Measurements from ENCODE around the gene NEBL. TPM values are rescaled to one million over a fixed set of nuclear protein-coding genes. Genes with fewer than 3 reads are reported as not detected.

Gene NEBL
- total RNA-seq, 2 donors from 2014 or later: 18.5 to 40.7 TPM

GRCh38 chr10:20903635-20904390 lies 6.7 kb upstream of the NEBL start:
- Histone ChIP-seq H3K27ac (no peak overlapping the region), H3K4me1 (no peaks in the 10 kb centered on the region), H3K36me3 (replicated peaks in 1 of 2; ENCODE audit: insufficient read depth in 1 of 2, low read depth in 2 of 2) (no peaks in the 10 kb centered on the region), H3K27me3 (no peaks in the 10 kb centered on the region), H3K4me3 (no peak overlapping the region), H3K9me3 (no peaks in the 10 kb centered on the region)
- ATAC-seq: no peak
- no peak for DNase-seq
- TF ChIP-seq POLR2A (IDR thresholded peaks at IDR 0.05) (no peak), CTCF (IDR thresholded peaks at IDR 0.05) (no peak)
- WGBS, 2 donors: 84 to 88% methylated on average over 5 of the region's 5 CpGs
- intact Hi-C loops (cut with DNase I): no loop called here

GRCh38 chr10:20901110-20901509 lies 4.0 kb upstream of the NEBL start:
- H3K4me1 ChIP-seq: no peaks in the 10 kb centered on the region
- H3K27me3 ChIP-seq: no peaks in the 10 kb centered on the region
- H3K9me3 ChIP-seq: no peaks in the 10 kb centered on the region
- 82 to 85% methylated on average over 5 of the region's 5 CpGs for whole genome bisulfite sequencing, 2 donors
- TF ChIP-seq CTCF (IDR thresholded peaks at IDR 0.05): no peak
- TF ChIP-seq POLR2A (IDR thresholded peaks at IDR 0.05): no peak
- no peak overlapping the region for H3K27ac ChIP-seq
- intact Hi-C loops (cut with DNase I): no loop called here
- no peak for DNase-seq
- H3K4me3 ChIP-seq: no peak overlapping the region
- no peak for ATAC-seq
- H3K36me3 ChIP-seq (replicated peaks in 1 of 2; ENCODE audit: insufficient read depth in 1 of 2, low read depth in 2 of 2): no peaks in the 10 kb centered on the region

- H3K4me3 ChIP-seq: no peak overlapping the region
- no peak overlapping the region for H3K27ac ChIP-seq
- no peaks in the 10 kb centered on the region for H3K4me1 ChIP-seq
- TF ChIP-seq CTCF (IDR thresholded peaks at IDR 0.05) (no peak), POLR2A (IDR thresholded peaks at IDR 0.05) (no peak)
- intact Hi-C loops (cut with DNase I): no loop called here
- H3K27me3 ChIP-seq: no peaks in the 10 kb centered on the region
- ATAC-seq (no peak), DNase-seq (no peak)
- H3K9me3 ChIP-seq: no peaks in the 10 kb centered on the region
- 85 to 95% methylated on average over 3 of the region's 3 CpGs for WGBS, 2 donors
- no peaks in the 10 kb centered on the region for H3K36me3 ChIP-seq (replicated peaks in 1 of 2; ENCODE audit: insufficient read depth in 1 of 2, low read depth in 2 of 2)
Measured at GRCh38 chr10:20898866-20899535, 1.9 kb upstream of the NEBL start.

GRCh38 chr10:20893297-20893696 lies 3.8 kb downstream of the NEBL start:
- WGBS, 2 donors: 58 to 61% methylated on average over 1 of the region's 1 CpG
- TF ChIP-seq POLR2A (IDR thresholded peaks at IDR 0.05) (no peak), CTCF (IDR thresholded peaks at IDR 0.05) (no peak)
- no peak overlapping the region for H3K27ac ChIP-seq
- ATAC-seq (no peak), DNase-seq (no peak)
- no peaks in the 10 kb centered on the region for H3K36me3 ChIP-seq (replicated peaks in 1 of 2; ENCODE audit: insufficient read depth in 1 of 2, low read depth in 2 of 2)
- H3K4me1 ChIP-seq: no peaks in the 10 kb centered on the region
- no peak overlapping the region for H3K4me3 ChIP-seq
- intact Hi-C loops (cut with DNase I): no loop called here
- no peaks in the 10 kb centered on the region for H3K27me3 ChIP-seq
- no peaks in the 10 kb centered on the region for H3K9me3 ChIP-seq
